HEK293T (cell line): ENCODE measurements around the gene GLOD4.

ENCODE experiments used
- ARNT ChIP-seq: fragments of 450-650 bp; IDR thresholded peaks from 2 replicates; pipeline ENCODE4 v1.6.1; 2017; ENCODE audit warnings: mild to moderate bottlenecking
- BHLHE40 ChIP-seq: fragments of 450-650 bp; IDR thresholded peaks from 2 replicates; pipeline ENCODE4 v1.6.1; 2016; ENCODE audit warnings: mild to moderate bottlenecking, moderate library complexity, borderline replicate concordance
- CTBP1 ChIP-seq: fragments of 450-650 bp; IDR thresholded peaks from 2 replicates; pipeline ENCODE4 v1.6.1; 2016; ENCODE audit warnings: borderline replicate concordance
- ELF4 ChIP-seq: fragments of 450-650 bp; IDR thresholded peaks from 2 replicates; pipeline ENCODE4 v1.6.1; 2017; ENCODE audit warnings: antibody characterized with exemption
- FOXA1 ChIP-seq: fragments of 450-650 bp; IDR thresholded peaks from 2 replicates; pipeline ENCODE4 v1.6.1; 2016; ENCODE audit warnings: mild to moderate bottlenecking
- L3MBTL2 ChIP-seq: fragments of 450-650 bp; conservative IDR thresholded peaks from 2 replicates; pipeline ENCODE4 v1.6.1; 2016; ENCODE audit warnings: mild to moderate bottlenecking
- NFRKB ChIP-seq: fragments of 450-650 bp; IDR thresholded peaks from 2 replicates; pipeline ENCODE4 v1.6.1; 2016; ENCODE audit warnings: mild to moderate bottlenecking, moderate library complexity
- TARDBP ChIP-seq: fragments of 450-650 bp; IDR thresholded peaks from 2 replicates; pipeline ENCODE4 v1.6.1; 2016

GRCh38 chr17:806781-807522 is 24.9 kb upstream of the GLOD4 start:
- TF ChIP-seq NFRKB, result no peak
- TF ChIP-seq ELF4, result no peak
- no peak for TF ChIP-seq FOXA1
- no peak for TF ChIP-seq BHLHE40
- TF ChIP-seq ARNT, result no peak
- no peak for TF ChIP-seq TARDBP
- TF ChIP-seq L3MBTL2, result no peak
- TF ChIP-seq CTBP1, result no peak
